ENCODE data around the gene ZNF107. TPM values are rescaled to one million over a fixed set of nuclear protein-coding genes. Genes with fewer than 3 reads are reported as not detected.

The ZNF107 gene
- total and polyA plus RNA-seq, 8 donors: 3.8 to 13.1 (median 11.2) TPM

DNA sequence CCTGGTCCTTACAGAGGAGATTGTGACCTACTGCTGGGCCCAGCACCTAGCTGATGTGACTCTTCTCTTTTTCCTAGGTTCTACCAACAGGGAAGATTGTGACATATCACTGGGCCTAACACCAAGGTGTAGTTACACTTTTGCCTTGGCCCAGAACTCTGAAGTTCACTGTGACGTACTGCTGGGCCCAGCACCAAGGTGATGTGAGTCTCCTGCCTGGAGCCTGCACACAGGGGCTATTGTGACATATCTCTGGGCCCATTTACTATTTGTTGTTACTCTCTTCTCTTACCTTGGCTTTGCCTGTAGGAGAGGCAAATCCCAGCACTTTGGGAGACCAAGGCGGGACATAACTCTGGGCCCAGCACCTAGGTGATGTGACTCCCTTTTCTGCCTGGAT, 23.1 kb upstream of the ZNF107 start:
- DNase-seq: no peak
- TF ChIP-seq, protein P1, sequence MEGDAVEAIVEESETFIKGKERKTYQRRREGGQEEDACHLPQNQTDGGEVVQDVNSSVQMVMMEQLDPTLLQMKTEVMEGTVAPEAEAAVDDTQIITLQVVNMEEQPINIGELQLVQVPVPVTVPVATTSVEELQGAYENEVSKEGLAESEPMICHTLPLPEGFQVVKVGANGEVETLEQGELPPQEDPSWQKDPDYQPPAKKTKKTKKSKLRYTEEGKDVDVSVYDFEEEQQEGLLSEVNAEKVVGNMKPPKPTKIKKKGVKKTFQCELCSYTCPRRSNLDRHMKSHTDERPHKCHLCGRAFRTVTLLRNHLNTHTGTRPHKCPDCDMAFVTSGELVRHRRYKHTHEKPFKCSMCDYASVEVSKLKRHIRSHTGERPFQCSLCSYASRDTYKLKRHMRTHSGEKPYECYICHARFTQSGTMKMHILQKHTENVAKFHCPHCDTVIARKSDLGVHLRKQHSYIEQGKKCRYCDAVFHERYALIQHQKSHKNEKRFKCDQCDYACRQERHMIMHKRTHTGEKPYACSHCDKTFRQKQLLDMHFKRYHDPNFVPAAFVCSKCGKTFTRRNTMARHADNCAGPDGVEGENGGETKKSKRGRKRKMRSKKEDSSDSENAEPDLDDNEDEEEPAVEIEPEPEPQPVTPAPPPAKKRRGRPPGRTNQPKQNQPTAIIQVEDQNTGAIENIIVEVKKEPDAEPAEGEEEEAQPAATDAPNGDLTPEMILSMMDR (IDR thresholded peaks at IDR 0.05): no peak
- H3K4me3 ChIP-seq: no peak overlapping the region
- no peaks in the 10 kb centered on the region for H3K4me1 ChIP-seq
- intact Hi-C loops (cut with DNase I): no loop called here
- H3K9me3 ChIP-seq: peaks cover 0 to 16% of the 10 kb centered on the region in 2 donors
- no peaks in the 10 kb centered on the region for H3K36me3 ChIP-seq
- no peak for ATAC-seq
- peak overlapping the region in 1 of 2 donors; percentile 40 for H3K27ac ChIP-seq
- no peaks in the 10 kb centered on the region for H3K27me3 ChIP-seq

DNA sequence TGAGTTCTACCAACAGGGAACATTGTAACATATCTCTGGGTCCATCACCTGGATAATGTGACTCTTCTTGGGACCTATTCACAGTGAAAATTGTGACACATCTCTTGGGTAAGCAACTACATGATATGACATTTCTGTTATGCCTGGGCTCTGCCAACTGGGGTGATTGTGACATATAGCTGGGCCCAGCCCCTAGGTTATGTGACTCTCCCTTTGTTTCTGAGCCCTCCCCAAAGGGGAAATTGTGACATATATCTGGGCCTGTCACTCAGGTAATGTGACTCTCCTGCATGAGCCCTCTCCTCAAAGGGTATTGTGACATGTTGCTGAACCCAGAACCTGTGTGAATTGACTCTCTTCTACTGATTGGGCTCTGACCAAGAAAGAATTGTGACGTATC, 22.4 kb upstream of the ZNF107 start:
- Histone ChIP-seq H3K9me3 (peaks cover 0 to 16% of the 10 kb centered on the region in 2 donors), H3K27ac (no peak overlapping the region), H3K4me3 (no peak overlapping the region), H3K27me3 (no peaks in the 10 kb centered on the region), H3K36me3 (no peaks in the 10 kb centered on the region), H3K4me1 (no peaks in the 10 kb centered on the region)
- ATAC-seq (no peak), DNase-seq (no peak)
- TF ChIP-seq, protein P1 (IDR thresholded peaks at IDR 0.05): no peak
- intact Hi-C loops (cut with DNase I): no loop called here

DNA sequence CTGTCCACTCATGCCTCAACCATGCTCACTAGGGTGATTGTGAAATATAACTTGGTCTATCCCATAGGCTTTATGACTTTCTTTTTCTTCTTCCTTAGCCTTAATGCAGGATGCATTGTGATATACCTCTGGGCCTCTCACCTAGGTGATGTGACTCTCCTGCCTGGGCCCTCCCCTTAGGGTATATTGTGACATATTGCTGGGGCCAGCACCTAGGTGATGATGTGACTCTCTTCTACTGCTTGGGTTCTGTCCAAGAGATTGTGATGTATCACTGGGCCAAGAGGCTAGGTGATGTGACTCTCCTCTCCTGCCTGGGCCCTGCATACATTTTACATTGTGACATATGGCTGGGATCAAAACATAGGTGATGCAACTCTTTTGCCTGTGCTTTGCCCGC, 14.7 kb upstream of the ZNF107 start:
- H3K36me3 ChIP-seq: no peaks in the 10 kb centered on the region
- ATAC-seq: no peak
- intact Hi-C loops (cut with DNase I): no loop called here
- H3K27me3 ChIP-seq: no peaks in the 10 kb centered on the region
- no peak for DNase-seq
- no peak overlapping the region for H3K4me3 ChIP-seq
- H3K4me1 ChIP-seq: no peaks in the 10 kb centered on the region
- peaks cover 0 to 8% of the 10 kb centered on the region in 2 donors for H3K9me3 ChIP-seq
- H3K27ac ChIP-seq: no peak overlapping the region
- TF ChIP-seq, protein P1 (IDR thresholded peaks at IDR 0.05): no peak

DNA sequence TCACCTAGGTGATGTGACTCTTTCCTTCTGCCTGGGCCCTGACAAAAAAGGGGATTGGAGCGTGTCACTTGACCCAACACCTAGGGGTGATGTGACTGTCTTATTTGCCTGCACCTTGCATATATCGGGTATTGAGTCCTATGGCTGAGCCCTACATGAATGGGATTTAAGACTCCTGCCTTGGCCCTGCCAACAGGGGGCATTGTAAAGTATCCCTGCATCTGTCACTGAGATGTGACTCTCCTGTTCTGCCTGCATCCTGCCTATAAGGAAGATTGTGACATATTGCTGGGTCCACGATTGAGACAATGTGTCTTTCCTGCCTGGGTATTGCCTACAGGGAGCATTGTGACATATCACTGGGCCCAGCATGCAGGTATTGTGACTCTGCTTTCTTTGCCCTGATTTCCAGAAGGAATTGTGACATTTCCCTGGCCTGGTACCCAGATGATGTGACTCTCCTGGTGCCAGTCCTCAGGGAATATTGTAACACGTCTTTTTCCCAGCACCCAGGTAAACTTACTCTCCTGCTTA, 14.2 kb upstream of the ZNF107 start:
- TF ChIP-seq, protein P1 (IDR thresholded peaks at IDR 0.05): no peak
- Histone ChIP-seq H3K27me3 (no peaks in the 10 kb centered on the region), H3K9me3 (peaks cover 0 to 8% of the 10 kb centered on the region in 2 donors), H3K4me3 (no peak overlapping the region), H3K4me1 (no peaks in the 10 kb centered on the region), H3K36me3 (no peaks in the 10 kb centered on the region), H3K27ac (peak overlapping the region in 1 of 2 donors; percentile 41)
- ATAC-seq (no peak), DNase-seq (no peak)
- intact Hi-C loops (cut with DNase I): no loop called here

DNA sequence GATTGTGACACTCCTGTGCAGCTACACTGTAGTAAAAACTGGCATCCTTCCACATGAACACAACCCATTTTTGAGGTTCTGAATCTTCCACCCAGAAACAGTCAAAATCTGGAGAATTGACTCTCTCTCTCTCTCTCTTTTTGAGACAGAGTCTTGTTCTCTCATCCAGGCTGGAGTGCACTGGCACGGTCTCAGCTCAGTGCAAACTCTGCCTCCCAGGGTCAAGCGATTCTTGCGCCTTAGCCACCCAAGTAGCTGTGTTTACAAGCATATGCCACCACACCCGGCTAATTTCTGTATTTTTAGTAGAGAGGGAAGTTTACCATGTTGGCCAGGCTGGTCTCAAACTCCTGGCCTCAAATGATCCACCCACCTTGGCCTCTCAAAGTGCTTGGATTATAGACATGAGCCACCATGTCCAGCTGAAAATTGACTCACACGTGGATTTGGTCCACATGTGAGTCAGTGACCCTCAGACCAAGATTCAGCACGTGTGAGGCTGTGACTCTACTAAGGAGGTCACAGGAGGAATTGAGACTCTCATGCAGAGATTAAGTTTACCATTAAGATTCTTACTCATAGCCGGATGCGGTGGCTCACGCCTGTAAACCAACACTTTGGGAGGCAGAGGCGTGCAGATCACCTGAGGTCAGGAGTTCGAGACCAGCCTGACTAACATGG, 12.1 kb upstream of the ZNF107 start:
- Histone ChIP-seq H3K27me3 (no peaks in the 10 kb centered on the region), H3K27ac (no peak overlapping the region), H3K36me3 (no peaks in the 10 kb centered on the region), H3K4me3 (no peak overlapping the region), H3K9me3 (peaks cover 0 to 5% of the 10 kb centered on the region in 2 donors), H3K4me1 (no peaks in the 10 kb centered on the region)
- no peak for ATAC-seq
- DNase-seq: no peak
- intact Hi-C loops (cut with DNase I): no loop called here
- TF ChIP-seq, protein P1 (IDR thresholded peaks at IDR 0.05): no peak
